ENCODE data around the gene TPP1. TPM values are rescaled to one million over a fixed set of nuclear protein-coding genes. Genes with fewer than 3 reads are reported as not detected.

TPP1 gene
- polyA plus RNA-seq, 3 donors, result 218 to 359 (median 271) TPM

GRCh38 chr11:6604790-6605189 lies 14.4 kb downstream of the TPP1 start:
- peak overlapping the region; percentile 70 to 96 (median 93) for H3K4me3 ChIP-seq (replicated peaks in 1 of 3; ENCODE audit: low read depth in 2 of 3, low read length in 3 of 3)
- DNase-seq, result peak in 2 of 3 donors; percentile 43 to 52
- intact Hi-C loops (cut with micrococcal nuclease), result loop anchor here (5.0 to 10.0 kb wide), 5 partner anchors 33 to 120 kb away; partner anchors contain the start of genes MRPL17 (in 2 of the 2), ARFIP2 (in 1 of the 2) and TIMM10B (in 1 of the 2)
- H3K4me2 ChIP-seq (replicated peaks; ENCODE audit: extremely low read depth, low read length, poor library complexity, severe bottlenecking), result peak overlapping the region; percentile 89
- peaks cover 59% of the 10 kb centered on the region for H4K20me1 ChIP-seq (ENCODE audit: insufficient read depth, low read length)
- Mint-ChIP-seq H3K36me3 (peaks cover 39 to 60% of the 10 kb centered on the region in 2 donors), H3K27ac (no peak overlapping the region), H3K4me3 (no peak overlapping the region), H3K27me3 (ENCODE audit: low read depth in 3 of 3) (no peaks in the 10 kb centered on the region), H3K4me1 (peaks cover 3% of the 10 kb centered on the region), H3K9me3 (peaks cover 0 to 1% (median 0%) of the 10 kb centered on the region in 7 donors)
- peaks cover 98% of the 10 kb centered on the region for H3K79me2 ChIP-seq (ENCODE audit: insufficient read depth, low read length)
- peak overlapping the region; percentile 80 for H3K9ac ChIP-seq (ENCODE audit: insufficient read depth, low read length, poor library complexity, severe bottlenecking)
- TF ChIP-seq CTCF (IDR thresholded peaks at IDR 0.05), result no peak
- H3K27me3 ChIP-seq (ENCODE audit: control insufficient read depth in 2 of 2, insufficient read depth in 2 of 2, low read length in 2 of 2), result no peaks in the 10 kb centered on the region
- peak overlapping the region in 1 of 2 donors; percentile 90 for H3K27ac ChIP-seq (ENCODE audit: low read depth in 1 of 2, low read length in 2 of 2)
- H3K9me3 ChIP-seq (replicated peaks in 1 of 2; ENCODE audit: control insufficient read depth in 1 of 2, insufficient read depth in 1 of 2, low read length in 2 of 2), result no peaks in the 10 kb centered on the region
- peaks cover 43 to 45% of the 10 kb centered on the region in 2 donors for H3K36me3 ChIP-seq (replicated peaks in 1 of 2; ENCODE audit: control insufficient read depth in 1 of 2, insufficient read depth in 2 of 2, low read length in 2 of 2)
- H3K4me1 ChIP-seq (ENCODE audit: control insufficient read depth in 1 of 2, insufficient read depth in 2 of 2, low read length in 2 of 2), result peaks cover 53 to 59% of the 10 kb centered on the region in 2 donors
- H2AFZ ChIP-seq (ENCODE audit: insufficient read depth, low read depth, low read length, poor library complexity, severe bottlenecking), result peak overlapping the region; percentile 89
- WGBS (ENCODE audit: insufficient coverage), result 24% methylated on average over 3 of the region's 3 CpGs

- peak overlapping the region; percentile 89 for H2AFZ ChIP-seq (ENCODE audit: insufficient read depth, low read depth, low read length, poor library complexity, severe bottlenecking)
- peaks cover 97% of the 10 kb centered on the region for H3K79me2 ChIP-seq (ENCODE audit: insufficient read depth, low read length)
- H3K9me3 Mint-ChIP-seq, result peaks cover 0 to 1% (median 0%) of the 10 kb centered on the region in 7 donors
- no peak overlapping the region for H3K4me3 Mint-ChIP-seq
- intact Hi-C loops (cut with micrococcal nuclease), result loop anchor here (5.0 to 10.0 kb wide), 5 partner anchors 33 to 119 kb away; partner anchors contain the start of genes MRPL17 (in 2 of the 2), ARFIP2 (in 1 of the 2) and TIMM10B (in 1 of the 2)
- peaks cover 43 to 45% of the 10 kb centered on the region in 2 donors for H3K36me3 ChIP-seq (replicated peaks in 1 of 2; ENCODE audit: control insufficient read depth in 1 of 2, insufficient read depth in 2 of 2, low read length in 2 of 2)
- peaks cover 5% of the 10 kb centered on the region for H3K4me1 Mint-ChIP-seq
- H4K20me1 ChIP-seq (ENCODE audit: insufficient read depth, low read length), result peaks cover 65% of the 10 kb centered on the region
- peak overlapping the region; percentile 89 for H3K4me2 ChIP-seq (replicated peaks; ENCODE audit: extremely low read depth, low read length, poor library complexity, severe bottlenecking)
- H3K27ac ChIP-seq (ENCODE audit: low read depth in 1 of 2, low read length in 2 of 2), result peak overlapping the region; percentile 74 to 90
- peaks cover 39 to 60% of the 10 kb centered on the region in 2 donors for H3K36me3 Mint-ChIP-seq
- H3K9ac ChIP-seq (ENCODE audit: insufficient read depth, low read length, poor library complexity, severe bottlenecking), result peak overlapping the region; percentile 80
- peak in 2 of 3 donors; percentile 26 to 38 for DNase-seq
- TF ChIP-seq CTCF (IDR thresholded peaks at IDR 0.05), result no peak
- no peaks in the 10 kb centered on the region for H3K27me3 Mint-ChIP-seq (ENCODE audit: low read depth in 3 of 3)
- H3K4me1 ChIP-seq (ENCODE audit: control insufficient read depth in 1 of 2, insufficient read depth in 2 of 2, low read length in 2 of 2), result peaks cover 53 to 59% of the 10 kb centered on the region in 2 donors
- H3K9me3 ChIP-seq (replicated peaks in 1 of 2; ENCODE audit: control insufficient read depth in 1 of 2, insufficient read depth in 1 of 2, low read length in 2 of 2), result no peaks in the 10 kb centered on the region
- no peak overlapping the region for H3K27ac Mint-ChIP-seq
- H3K4me3 ChIP-seq (replicated peaks in 1 of 3; ENCODE audit: low read depth in 2 of 3, low read length in 3 of 3), result peak overlapping the region; percentile 70 to 96 (median 93)
- H3K27me3 ChIP-seq (ENCODE audit: control insufficient read depth in 2 of 2, insufficient read depth in 2 of 2, low read length in 2 of 2), result no peaks in the 10 kb centered on the region
- under 1% methylated on average over 17 of the region's 20 CpGs for WGBS (ENCODE audit: insufficient coverage)
Observed at GRCh38 chr11:6604081-6604626, 15.1 kb downstream of the TPP1 start.
